H9 (cell line): ENCODE results near the gene GLCE. TPM values are rescaled to one million over a fixed set of nuclear protein-coding genes. Genes with fewer than 3 reads are reported as not detected.
"Not testable (repeated sequence)": the region's sequence is repeated elsewhere in the genome, so short reads cannot be mapped to it uniquely, and the experiment has no call there.

Experiments used
- DNase-seq: peaks from one replicate; pipeline ENCODE4 v3.0.0-alpha.2; 2017
- H2AFZ ChIP-seq: one replicate; pipeline ENCODE4 v1.6.1; 2013; ENCODE audit warnings: mild to moderate bottlenecking, low read length, control low read depth, moderate library complexity
- H2AK5ac ChIP-seq: 2 replicates; pipeline ENCODE4 v1.6.1; 2013; ENCODE audit warnings: low read length, control low read depth, mixed read lengths; ENCODE audit not compliant: insufficient read length
- H2BK120ac ChIP-seq: one replicate; pipeline ENCODE4 v1.6.1; 2013; ENCODE audit warnings: low read depth, mild to moderate bottlenecking, low read length, control low read depth, inconsistent platforms; ENCODE audit not compliant: poor library complexity, severe bottlenecking
- H2BK12ac ChIP-seq: 2 replicates; pipeline ENCODE4 v1.6.1; 2013; ENCODE audit warnings: low read length, control low read depth, mixed read lengths, low read depth; ENCODE audit not compliant: insufficient read length
- H2BK15ac ChIP-seq: 2 replicates; pipeline ENCODE4 v1.6.1; 2013; ENCODE audit warnings: low read depth, low read length, control low read depth
- H2BK20ac ChIP-seq: one replicate; pipeline ENCODE4 v1.6.1; 2013; ENCODE audit warnings: low read depth, mild to moderate bottlenecking, low read length, control low read depth, inconsistent platforms; ENCODE audit not compliant: poor library complexity, severe bottlenecking
- H2BK5ac ChIP-seq: 2 replicates; pipeline ENCODE4 v1.6.1; 2013; ENCODE audit warnings: low read length, control low read depth, mixed read lengths; ENCODE audit not compliant: insufficient read length
- H3K14ac ChIP-seq: 2 replicates; pipeline ENCODE4 v1.6.1; 2013; ENCODE audit warnings: low read length, control low read depth; ENCODE audit not compliant: insufficient read depth
- H3K18ac ChIP-seq: 2 replicates; pipeline ENCODE4 v1.6.1; 2013; ENCODE audit warnings: low read depth, mild to moderate bottlenecking, mixed read lengths, low read length, control low read depth; ENCODE audit not compliant: insufficient read length
- H3K23ac ChIP-seq: 2 replicates; pipeline ENCODE4 v1.6.1; 2013; ENCODE audit warnings: low read length, control low read depth, mixed read lengths, low read depth; ENCODE audit not compliant: insufficient read length
- H3K23me2 ChIP-seq: 2 replicates; pipeline ENCODE4 v1.6.1; 2013; ENCODE audit warnings: low read depth, mild to moderate bottlenecking, mixed read lengths, low read length, control low read depth; ENCODE audit not compliant: insufficient read length, poor library complexity, severe bottlenecking
- H3K27ac ChIP-seq: 2 replicates; pipeline ENCODE4 v1.5.1; 2013; ENCODE audit warnings: low read length, control low read depth, mixed read lengths, low read depth; ENCODE audit not compliant: insufficient read length
- H3K27me3 ChIP-seq: 2 replicates; pipeline ENCODE4 v1.6.1; 2013; ENCODE audit warnings: low read length, control low read depth, inconsistent platforms; ENCODE audit not compliant: insufficient read depth
- H3K4ac ChIP-seq: 2 replicates; pipeline ENCODE4 v1.6.1; 2013; ENCODE audit warnings: low read depth, mild to moderate bottlenecking, control low read depth, inconsistent platforms, low read length, moderate library complexity
- H3K4me1 ChIP-seq: 2 replicates; pipeline ENCODE4 v1.6.1; 2013; ENCODE audit warnings: low read length, control low read depth, inconsistent platforms; ENCODE audit not compliant: insufficient read depth
- H3K4me2 ChIP-seq: 2 replicates; pipeline ENCODE4 v1.6.1; 2013; ENCODE audit warnings: low read length, control low read depth, mixed read lengths; ENCODE audit not compliant: insufficient read length, insufficient read depth
- H3K56ac ChIP-seq: 2 replicates; pipeline ENCODE4 v1.6.1; 2013; ENCODE audit warnings: low read depth, mild to moderate bottlenecking, mixed read lengths, low read length, control low read depth; ENCODE audit not compliant: insufficient read length
- H3K79me1 ChIP-seq: 2 replicates; pipeline ENCODE4 v1.6.1; 2013; ENCODE audit warnings: low read depth, mild to moderate bottlenecking, moderate library complexity, low read length, control low read depth, inconsistent platforms; ENCODE audit not compliant: insufficient read depth, poor library complexity, severe bottlenecking
- H3K79me2 ChIP-seq: 2 replicates; pipeline ENCODE4 v1.6.1; 2013; ENCODE audit warnings: low read length, control low read depth, inconsistent platforms; ENCODE audit not compliant: insufficient read depth
- H3K9ac ChIP-seq: 2 replicates; pipeline ENCODE4 v1.6.1; 2013; ENCODE audit warnings: low read length, control low read depth, mixed read lengths; ENCODE audit not compliant: insufficient read length; ENCODE audit errors: extremely low read depth
- H3K9me3 ChIP-seq: one replicate; pipeline ENCODE4 v1.6.1; 2013; ENCODE audit warnings: low read depth, low read length, inconsistent platforms; ENCODE audit not compliant: control insufficient read depth
- H3T11ph ChIP-seq: one replicate; pipeline ENCODE4 v1.6.1; 2013; ENCODE audit warnings: mild to moderate bottlenecking, low read length, control low read depth, inconsistent platforms
- H4K20me1 ChIP-seq: one replicate; pipeline ENCODE4 v1.6.1; 2013; ENCODE audit not compliant: control insufficient read depth, insufficient read length, insufficient read depth
- H4K5ac ChIP-seq: 2 replicates; pipeline ENCODE4 v1.6.1; 2013; ENCODE audit warnings: low read depth, mild to moderate bottlenecking, mixed read lengths, low read length, control low read depth; ENCODE audit not compliant: insufficient read length
- H4K8ac ChIP-seq: replicated peaks from 2 replicates; pipeline ENCODE4 v1.6.1; 2013; ENCODE audit warnings: low read length, control low read depth, mixed read lengths, low read depth; ENCODE audit not compliant: insufficient read length
- H4K91ac ChIP-seq: 2 replicates; pipeline ENCODE4 v1.6.1; 2013; ENCODE audit warnings: low read depth, mild to moderate bottlenecking, moderate library complexity, mixed read lengths, low read length, control low read depth; ENCODE audit not compliant: insufficient read length
- H3K27ac Mint-ChIP-seq, 3 experiments: 2 replicates in 2 of 3; 3 replicates in 1 of 3; pipeline ENCODE4 v1.8.0; 2020 to 2021; ENCODE audit warnings: mixed read lengths in 3 of 3, mild to moderate bottlenecking in 1 of 3, moderate library complexity in 1 of 3
- H3K27me3 Mint-ChIP-seq: 2 replicates; pipeline ENCODE4 v1.8.0; 2021; ENCODE audit warnings: low read depth, mild to moderate bottlenecking, moderate library complexity, mixed read lengths
- H3K36me3 Mint-ChIP-seq, 3 experiments: 2 replicates in 2 of 3; 3 replicates in 1 of 3; pipeline ENCODE4 v1.8.0; 2020 to 2021; ENCODE audit warnings: low read depth in 3 of 3, mixed read lengths in 3 of 3; ENCODE audit not compliant: insufficient read depth in 1 of 3
- H3K4me1 Mint-ChIP-seq, 2 experiments: 2 replicates each; pipeline ENCODE4 v1.8.0; 2020; ENCODE audit warnings: mixed read lengths in 2 of 2
- H3K4me3 Mint-ChIP-seq, 2 experiments: 2 replicates in 1 of 2; 3 replicates in 1 of 2; pipeline ENCODE4 v1.8.0; 2020 to 2021; ENCODE audit warnings: mild to moderate bottlenecking in 2 of 2, mixed read lengths in 2 of 2, moderate library complexity in 1 of 2
- H3K9me3 Mint-ChIP-seq, 2 experiments: 2 replicates in 1 of 2; 3 replicates in 1 of 2; pipeline ENCODE4 v1.8.0; 2020; ENCODE audit warnings: mild to moderate bottlenecking in 2 of 2, mixed read lengths in 2 of 2, moderate library complexity in 1 of 2
- WGBS: extraction: QIAGEN DNeasy Blood & Tissue Kit; methylation state at CpG from one replicate; pipeline ENCODE4 v1.1.7; 2013; ENCODE audit warnings: missing lambda C conversion rate, low lambda C conversion rate, mixed read lengths; ENCODE audit not compliant: insufficient read length; ENCODE audit errors: extremely low coverage; 5-methylcytosine and 5-hydroxymethylcytosine counted together
- total RNA-seq: library from RNA; stranded (reverse); gene quantifications from 2 replicates; pipeline ENCODE4 v1.2.1, GENCODE V29; 2021

Gene GLCE
- total RNA-seq, 1 experiment from 2014 or later, result 12.2 TPM

GRCh38 chr15:69302087-69302486 lies 141.7 kb downstream of the GLCE start:
- not testable (repeated sequence) for H3K4me2 ChIP-seq, H4K91ac ChIP-seq, H3K9me3 Mint-ChIP-seq, H4K20me1 ChIP-seq, H2BK15ac ChIP-seq, H3K79me2 ChIP-seq, H3K4ac ChIP-seq, H2BK12ac ChIP-seq, H4K5ac ChIP-seq, H3T11ph ChIP-seq, H3K9me3 ChIP-seq, H3K56ac ChIP-seq, H3K79me1 ChIP-seq, H3K4me1 ChIP-seq, H3K4me3 Mint-ChIP-seq, H2AK5ac ChIP-seq, H3K27me3 ChIP-seq, H4K8ac ChIP-seq, H3K27ac ChIP-seq, H3K14ac ChIP-seq, DNase-seq, H2AFZ ChIP-seq, H2BK5ac ChIP-seq, H2BK120ac ChIP-seq, H3K23me2 ChIP-seq, H3K9ac ChIP-seq, H2BK20ac ChIP-seq, H3K23ac ChIP-seq, H3K18ac ChIP-seq
- Mint-ChIP-seq H3K27ac (peak overlapping the region in 1 of 3 experiments; percentile 46; a peak in 1 of 7 replicates), H3K27me3 (peaks cover 55% of the 10 kb centered on the region), H3K4me1 (peaks cover 16 to 32% of the 10 kb centered on the region in 2 experiments), H3K36me3 (peaks cover 0 to 12% (median 7%) of the 10 kb centered on the region in 3 experiments; a peak in 6 of 7 replicates)
- no CpG with 5 or more reads among the region's 6 CpGs for WGBS
